ENCODE results near the gene CAPN5.
A peak's percentile ranks its signal among the peaks of the same experiment; 100 is the strongest.
"Not testable (repeated sequence)": the region's sequence is repeated elsewhere in the genome, so short reads cannot be mapped to it uniquely, and the experiment has no call there.

The CAPN5 gene

GRCh38 chr11:77066229-77067042, at the start of gene CAPN5:
CAPN5 (plus strand) TSS chr11:77066971; CDS start chr11:77084887, 17,916 bp downstream.
- Mint-ChIP-seq H3K27me3 (no peaks in the 10 kb centered on the region), H3K4me1 (ENCODE audit: low read depth) (peaks cover 19% of the 10 kb centered on the region), H3K4me3 (peak within 1 kb of the TSS; percentile 93), H3K36me3 (peaks cover 2% of the 10 kb centered on the region), H3K9me3 (ENCODE audit: low read depth) (no peaks in the 10 kb centered on the region), H3K27ac (peak within 1 kb of the TSS; percentile 88)

- not testable (repeated sequence) for H3K36me3 Mint-ChIP-seq; H3K4me3 Mint-ChIP-seq; H3K4me1 Mint-ChIP-seq (ENCODE audit: low read depth); H3K27me3 Mint-ChIP-seq; H3K9me3 Mint-ChIP-seq (ENCODE audit: low read depth)
- H3K27ac Mint-ChIP-seq = peak overlapping the region; percentile 36
Observed at GRCh38 chr11:77018396-77018924, 48.3 kb upstream of the CAPN5 start.

- Mint-ChIP-seq H3K4me1 (ENCODE audit: low read depth) (no peaks in the 10 kb centered on the region), H3K36me3 (no peaks in the 10 kb centered on the region), H3K4me3 (no peak overlapping the region), H3K27me3 (no peaks in the 10 kb centered on the region), H3K27ac (peak overlapping the region; percentile 5), H3K9me3 (ENCODE audit: low read depth) (no peaks in the 10 kb centered on the region)
Observed at GRCh38 chr11:77019976-77020595, 46.7 kb upstream of the CAPN5 start.

GRCh38 chr11:77020734-77021133, 46.0 kb upstream of the CAPN5 start:
- H3K9me3 Mint-ChIP-seq (ENCODE audit: low read depth) = no peaks in the 10 kb centered on the region
- no peaks in the 10 kb centered on the region for H3K27me3 Mint-ChIP-seq
- H3K4me3 Mint-ChIP-seq = no peak overlapping the region
- no peaks in the 10 kb centered on the region for H3K36me3 Mint-ChIP-seq
- H3K4me1 Mint-ChIP-seq (ENCODE audit: low read depth) = no peaks in the 10 kb centered on the region
- H3K27ac Mint-ChIP-seq = no peak overlapping the region

- Mint-ChIP-seq H3K4me3 (no peak overlapping the region), H3K27me3 (peaks cover 10% of the 10 kb centered on the region), H3K9me3 (ENCODE audit: low read depth) (no peaks in the 10 kb centered on the region), H3K36me3 (no peaks in the 10 kb centered on the region), H3K27ac (no peak overlapping the region), H3K4me1 (ENCODE audit: low read depth) (no peaks in the 10 kb centered on the region)
Observed at GRCh38 chr11:77024745-77025144, 42.0 kb upstream of the CAPN5 start.

GRCh38 chr11:77026221-77026620, 40.5 kb upstream of the CAPN5 start:
- no peaks in the 10 kb centered on the region for H3K36me3 Mint-ChIP-seq
- H3K4me3 Mint-ChIP-seq = no peak overlapping the region
- H3K27ac Mint-ChIP-seq = no peak overlapping the region
- no peaks in the 10 kb centered on the region for H3K4me1 Mint-ChIP-seq (ENCODE audit: low read depth)
- no peaks in the 10 kb centered on the region for H3K9me3 Mint-ChIP-seq (ENCODE audit: low read depth)
- H3K27me3 Mint-ChIP-seq = peaks cover 13% of the 10 kb centered on the region

- no peaks in the 10 kb centered on the region for H3K36me3 Mint-ChIP-seq
- no peak overlapping the region for H3K4me3 Mint-ChIP-seq
- H3K9me3 Mint-ChIP-seq (ENCODE audit: low read depth) = no peaks in the 10 kb centered on the region
- H3K4me1 Mint-ChIP-seq (ENCODE audit: low read depth) = no peaks in the 10 kb centered on the region
- H3K27ac Mint-ChIP-seq = no peak overlapping the region
- peaks cover 17% of the 10 kb centered on the region for H3K27me3 Mint-ChIP-seq
Observed at GRCh38 chr11:77026743-77027142, 40.0 kb upstream of the CAPN5 start.

GRCh38 chr11:77027275-77027674, 39.5 kb upstream of the CAPN5 start:
- Mint-ChIP-seq H3K27ac (no peak overlapping the region), H3K27me3 (peaks cover 17% of the 10 kb centered on the region), H3K9me3 (ENCODE audit: low read depth) (no peaks in the 10 kb centered on the region), H3K4me1 (ENCODE audit: low read depth) (no peaks in the 10 kb centered on the region), H3K4me3 (no peak overlapping the region), H3K36me3 (no peaks in the 10 kb centered on the region)

GRCh38 chr11:77029829-77030228, 36.9 kb upstream of the CAPN5 start:
- H3K9me3 Mint-ChIP-seq (ENCODE audit: low read depth) = no peaks in the 10 kb centered on the region
- H3K4me1 Mint-ChIP-seq (ENCODE audit: low read depth) = no peaks in the 10 kb centered on the region
- H3K27me3 Mint-ChIP-seq = peaks cover 17% of the 10 kb centered on the region
- H3K36me3 Mint-ChIP-seq = no peaks in the 10 kb centered on the region
- no peak overlapping the region for H3K4me3 Mint-ChIP-seq
- H3K27ac Mint-ChIP-seq = no peak overlapping the region

- no peaks in the 10 kb centered on the region for H3K9me3 Mint-ChIP-seq (ENCODE audit: low read depth)
- H3K36me3 Mint-ChIP-seq = no peaks in the 10 kb centered on the region
- no peaks in the 10 kb centered on the region for H3K4me1 Mint-ChIP-seq (ENCODE audit: low read depth)
- peaks cover 18% of the 10 kb centered on the region for H3K27me3 Mint-ChIP-seq
- no peak overlapping the region for H3K27ac Mint-ChIP-seq
- H3K4me3 Mint-ChIP-seq = no peak overlapping the region
Observed at GRCh38 chr11:77030834-77031414, 35.8 kb upstream of the CAPN5 start.

- Mint-ChIP-seq H3K27me3 (peaks cover 21% of the 10 kb centered on the region), H3K9me3 (ENCODE audit: low read depth) (no peaks in the 10 kb centered on the region)
Observed at GRCh38 chr11:77031599-77031998, 35.2 kb upstream of the CAPN5 start.

GRCh38 chr11:77035039-77035438, 31.7 kb upstream of the CAPN5 start:
- Mint-ChIP-seq H3K4me1 (ENCODE audit: low read depth) (peaks cover 7% of the 10 kb centered on the region), H3K4me3 (no peak overlapping the region), H3K36me3 (no peaks in the 10 kb centered on the region), H3K27ac (no peak overlapping the region), H3K9me3 (ENCODE audit: low read depth) (no peaks in the 10 kb centered on the region), H3K27me3 (peaks cover 30% of the 10 kb centered on the region)

More at GRCh38 chr11:77031599-77031998, 35.2 kb upstream of the CAPN5 start:
- Mint-ChIP-seq H3K27ac (no peak overlapping the region), H3K4me1 (ENCODE audit: low read depth) (no peaks in the 10 kb centered on the region), H3K36me3 (no peaks in the 10 kb centered on the region), H3K4me3 (no peak overlapping the region)

- Mint-ChIP-seq H3K36me3 (no peaks in the 10 kb centered on the region), H3K4me1 (ENCODE audit: low read depth) (peaks cover 7% of the 10 kb centered on the region), H3K27ac (no peak overlapping the region), H3K27me3 (peaks cover 27% of the 10 kb centered on the region), H3K9me3 (ENCODE audit: low read depth) (no peaks in the 10 kb centered on the region), H3K4me3 (no peak overlapping the region)
Observed at GRCh38 chr11:77035580-77035979, 31.2 kb upstream of the CAPN5 start.

GRCh38 chr11:77036398-77036797, 30.4 kb upstream of the CAPN5 start:
- Mint-ChIP-seq H3K36me3 (no peaks in the 10 kb centered on the region), H3K9me3 (ENCODE audit: low read depth) (no peaks in the 10 kb centered on the region), H3K4me1 (ENCODE audit: low read depth) (peaks cover 9% of the 10 kb centered on the region), H3K27me3 (peaks cover 28% of the 10 kb centered on the region), H3K27ac (no peak overlapping the region), H3K4me3 (no peak overlapping the region)

- Mint-ChIP-seq H3K36me3 (no peaks in the 10 kb centered on the region), H3K27me3 (peaks cover 26% of the 10 kb centered on the region), H3K27ac (no peak overlapping the region), H3K4me3 (no peak overlapping the region), H3K4me1 (ENCODE audit: low read depth) (peaks cover 9% of the 10 kb centered on the region), H3K9me3 (ENCODE audit: low read depth) (no peaks in the 10 kb centered on the region)
Observed at GRCh38 chr11:77037057-77037456, 29.7 kb upstream of the CAPN5 start.
